ENCODE data around the gene RHBDL1. TPM values are rescaled to one million over a fixed set of nuclear protein-coding genes. Genes with fewer than 3 reads are reported as not detected.
A peak's percentile ranks its signal among the peaks of the same experiment; 100 is the strongest.

Gene RHBDL1
- 1 to 10 TPM; 1.4 to 1.9 TPM for total RNA-seq

DNA sequence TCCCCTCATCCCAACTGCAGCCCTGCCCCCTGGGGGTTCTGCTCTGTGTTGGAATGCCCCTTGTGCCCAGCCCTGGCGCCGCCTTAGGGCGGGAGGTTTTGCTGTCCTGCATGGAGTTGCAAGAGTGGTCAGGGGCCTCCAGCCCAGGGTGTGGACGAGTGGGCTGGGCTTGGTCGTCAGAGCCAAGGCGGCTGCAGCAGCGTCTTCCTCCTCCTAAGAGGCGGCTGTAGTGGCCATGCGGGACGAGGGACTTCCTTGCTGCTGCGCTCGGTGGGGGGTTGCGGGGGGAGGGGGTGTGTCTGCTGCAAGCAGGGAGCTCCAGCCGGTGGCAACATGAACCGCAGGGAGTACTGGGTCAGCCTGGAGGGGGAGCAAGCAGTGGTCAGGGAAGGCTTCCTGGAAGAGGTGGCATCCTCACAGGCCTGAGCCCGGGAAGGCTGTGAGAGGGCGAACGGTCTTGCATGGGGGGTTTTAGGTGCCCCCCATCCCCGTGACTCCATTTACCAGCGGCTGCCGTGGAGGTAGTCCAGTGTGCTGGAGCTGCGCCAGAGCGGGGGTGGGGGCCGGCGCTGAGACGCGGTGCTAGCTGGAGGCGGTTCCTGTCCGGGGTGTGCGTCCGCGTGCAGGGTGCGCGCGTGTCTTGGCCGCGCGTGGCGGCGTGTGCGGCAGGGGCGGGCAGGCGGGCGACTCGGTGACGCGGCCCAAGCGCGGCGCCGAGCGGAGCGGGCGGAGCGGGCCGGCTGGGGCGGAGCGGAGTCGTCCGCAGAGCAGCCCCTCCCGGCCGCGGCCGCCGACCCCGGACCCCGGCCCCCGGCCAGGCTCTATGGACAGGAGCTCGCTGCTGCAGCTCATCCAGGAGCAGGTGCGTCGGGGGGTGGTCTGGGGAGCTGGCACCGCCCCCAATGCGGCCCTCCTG lies at the start of gene RHBDL1:
Gene RHBDL1 (plus strand): TSS at position 704 of the 916 bp plus-strand sequence. CDS start 120 bp downstream, at position 824.
- Mint-ChIP-seq H3K36me3 (ENCODE audit: low read depth) (peaks cover 10% of the 10 kb centered on the region), H3K27ac (no peak within 1 kb of the TSS), H3K4me1 (ENCODE audit: low read depth) (peaks cover 13% of the 10 kb centered on the region), H3K4me3 (no peak within 1 kb of the TSS), H3K9me3 (ENCODE audit: insufficient read depth) (no peaks in the 10 kb centered on the region), H3K27me3 (ENCODE audit: low read depth) (peaks cover 6% of the 10 kb centered on the region)
- ChIA-PET POLR2A (interaction anchor here (1.1 to 1.4 kb wide), 2 partner anchors 8 to 15 kb away, joined by 4 to 7 read pairs; partner anchors contain the start of gene WDR24), CTCF (no interaction called here)
- DNase-seq = no peak
- ATAC-seq = no peak

DNA sequence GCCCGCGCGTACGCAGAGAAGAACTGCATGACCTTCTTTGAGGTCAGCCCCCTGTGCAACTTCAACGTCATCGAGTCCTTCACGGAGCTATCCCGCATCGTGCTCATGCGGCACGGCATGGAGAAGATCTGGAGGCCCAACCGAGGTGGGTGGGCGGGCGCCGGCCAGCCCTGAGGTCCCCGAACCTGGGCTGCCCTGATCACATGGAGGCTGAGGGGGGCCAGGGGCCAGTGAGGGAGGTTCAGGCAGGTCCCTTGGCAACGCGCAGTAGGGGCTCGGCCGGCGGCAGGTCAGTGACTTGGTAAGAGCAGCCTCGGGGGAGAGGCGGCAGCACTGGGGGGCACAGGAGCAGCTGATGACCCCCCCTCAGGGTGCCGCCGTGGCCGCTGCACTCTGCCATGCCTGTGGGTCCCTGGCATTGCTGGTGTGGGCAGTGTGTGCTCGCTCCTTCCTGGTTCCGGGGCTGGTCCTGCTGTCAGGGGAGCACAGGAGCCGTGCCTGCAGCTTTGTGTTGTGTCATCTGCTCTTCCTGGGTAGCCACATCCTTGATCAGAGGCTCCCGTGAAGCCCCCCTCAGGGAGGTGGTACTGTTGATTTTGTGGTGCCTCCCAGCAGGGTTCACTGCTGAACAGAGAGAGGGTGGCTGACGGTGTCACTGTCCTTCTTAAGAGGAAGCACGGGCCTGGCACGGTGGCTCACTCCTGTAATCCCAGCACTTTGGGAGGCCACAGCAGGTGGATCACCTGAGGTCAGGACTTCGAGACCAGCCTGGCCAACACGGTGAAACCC lies 49.3 kb upstream of the RHBDL1 start:
- CTCF ChIA-PET = no interaction called here
- Mint-ChIP-seq H3K9me3 (ENCODE audit: insufficient read depth) (no peaks in the 10 kb centered on the region), H3K27ac (no peak overlapping the region), H3K4me1 (ENCODE audit: low read depth) (no peaks in the 10 kb centered on the region), H3K27me3 (ENCODE audit: low read depth) (no peaks in the 10 kb centered on the region), H3K4me3 (no peak overlapping the region), H3K36me3 (ENCODE audit: low read depth) (no peaks in the 10 kb centered on the region)
- ATAC-seq (no peak), DNase-seq (no peak)
- POLR2A ChIA-PET = no interaction called here

DNA sequence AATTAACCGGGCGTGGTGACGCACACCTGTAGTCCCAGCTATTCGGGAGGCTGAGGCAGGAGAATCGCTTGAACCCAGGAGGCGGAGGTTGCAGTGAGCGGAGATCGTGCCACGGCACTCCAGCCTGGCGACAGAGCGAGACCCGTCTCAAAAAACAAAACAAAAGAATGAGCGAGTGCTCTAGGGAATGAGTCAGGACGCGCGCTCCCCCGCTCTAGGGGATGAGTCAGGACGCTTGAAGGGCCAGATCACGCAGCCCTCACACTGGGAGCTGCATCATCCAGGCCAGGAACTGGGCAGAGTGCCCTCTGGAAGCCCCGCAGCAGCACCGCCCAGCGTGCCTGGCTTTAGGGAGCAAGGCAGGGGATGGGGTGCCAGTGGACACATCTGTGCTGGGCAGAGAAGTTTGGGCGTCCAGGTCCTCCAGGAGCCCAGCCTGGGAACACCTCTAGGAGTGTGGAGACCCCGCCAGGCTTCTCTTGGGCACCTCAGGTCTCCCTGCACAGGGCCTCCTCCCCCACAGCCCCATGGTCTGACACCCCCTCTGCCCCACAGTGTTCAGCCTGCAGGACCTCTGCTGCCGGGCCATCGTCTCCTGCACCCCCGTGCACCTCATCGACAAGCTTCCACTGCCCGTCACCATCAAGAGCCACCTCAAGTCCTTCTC lies 48.6 kb upstream of the RHBDL1 start:
- H3K27ac Mint-ChIP-seq = no peak overlapping the region
- ChIA-PET POLR2A (no interaction called here), CTCF (no interaction called here)
- no peak for DNase-seq
- H3K4me3 Mint-ChIP-seq = no peak overlapping the region
- no peaks in the 10 kb centered on the region for H3K9me3 Mint-ChIP-seq (ENCODE audit: insufficient read depth)
- H3K36me3 Mint-ChIP-seq (ENCODE audit: low read depth) = no peaks in the 10 kb centered on the region
- ATAC-seq = peak; percentile 6
- H3K4me1 Mint-ChIP-seq (ENCODE audit: low read depth) = no peaks in the 10 kb centered on the region
- no peaks in the 10 kb centered on the region for H3K27me3 Mint-ChIP-seq (ENCODE audit: low read depth)

DNA sequence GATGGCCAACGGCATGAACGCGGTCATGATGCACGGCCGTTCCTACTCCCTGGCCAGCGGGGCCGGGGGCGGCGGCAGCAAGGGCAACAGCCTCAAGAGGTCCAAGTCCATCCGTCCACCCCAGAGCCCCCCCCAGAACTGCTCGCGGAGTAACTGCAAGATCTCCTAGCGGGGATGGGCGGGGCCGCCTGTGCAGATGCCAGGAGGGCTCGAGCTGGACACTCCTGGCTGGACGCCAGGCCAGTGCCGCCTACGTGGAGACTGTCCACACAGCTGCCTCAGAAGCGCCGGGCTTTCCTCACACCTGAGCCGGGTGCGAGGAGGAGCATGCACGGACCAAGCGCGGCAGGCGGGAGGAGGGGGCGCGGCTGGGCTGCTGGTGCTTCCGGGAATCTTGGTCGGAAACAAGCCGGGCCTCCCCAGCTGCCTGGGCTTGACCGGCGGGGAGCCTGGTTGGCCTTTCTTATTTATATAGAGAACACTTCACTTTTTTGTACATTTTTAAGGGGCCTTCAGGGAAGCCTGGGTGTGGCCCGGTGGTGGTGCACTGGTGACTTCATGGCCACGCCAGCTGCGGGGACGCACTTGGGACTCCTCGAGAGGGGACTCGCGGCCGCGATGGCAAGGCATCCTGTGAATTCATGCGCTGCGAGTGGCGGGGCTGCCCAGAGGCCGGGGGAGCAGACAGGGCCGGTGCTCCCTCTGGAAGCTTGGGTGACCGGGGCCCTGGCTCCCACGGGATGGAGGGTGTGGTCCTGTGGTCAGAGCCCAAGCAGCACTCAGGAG lies 47.8 kb upstream of the RHBDL1 start:
- DNase-seq (no peak), ATAC-seq (no peak)
- Mint-ChIP-seq H3K27me3 (ENCODE audit: low read depth) (no peaks in the 10 kb centered on the region), H3K27ac (no peak overlapping the region), H3K4me3 (no peak overlapping the region), H3K4me1 (ENCODE audit: low read depth) (no peaks in the 10 kb centered on the region), H3K9me3 (ENCODE audit: insufficient read depth) (no peaks in the 10 kb centered on the region), H3K36me3 (ENCODE audit: low read depth) (no peaks in the 10 kb centered on the region)
- ChIA-PET CTCF (no interaction called here), POLR2A (no interaction called here)

DNA sequence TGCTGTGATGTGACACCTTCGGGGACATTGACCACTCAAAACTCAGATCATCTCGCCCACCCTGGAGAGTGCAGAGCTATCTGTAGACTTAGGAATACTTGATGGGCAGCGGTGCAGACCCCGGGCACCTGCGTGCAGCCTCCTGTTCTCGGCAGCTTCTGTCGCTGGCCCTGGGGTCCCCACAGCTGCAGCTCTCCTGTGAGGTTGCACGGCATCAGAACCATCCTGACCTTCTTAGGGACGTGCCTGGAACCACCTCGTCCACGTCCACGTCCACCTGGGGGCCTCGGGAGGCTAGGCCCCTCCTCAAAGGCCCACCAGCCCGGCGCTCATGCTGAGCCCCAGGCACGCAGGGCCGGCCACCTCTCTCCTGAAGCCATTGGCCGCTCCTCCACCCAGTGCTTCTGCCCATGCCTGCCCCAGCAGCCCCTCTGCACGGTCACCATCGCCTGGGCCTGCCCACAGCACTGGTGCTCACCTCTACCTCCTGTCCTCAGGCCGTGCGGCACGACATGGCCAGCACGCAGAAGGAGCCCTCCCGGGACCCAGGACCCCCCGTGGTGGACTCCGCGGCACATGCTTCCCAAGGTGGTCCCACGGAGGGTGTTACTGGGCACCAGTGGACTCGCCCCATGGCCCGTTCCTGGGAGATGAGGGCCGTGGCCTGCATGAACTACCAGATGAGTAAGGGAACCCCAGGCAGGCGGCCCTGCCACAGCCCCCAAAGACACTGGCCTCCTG lies 47.0 kb upstream of the RHBDL1 start:
- POLR2A ChIA-PET = no interaction called here
- Mint-ChIP-seq H3K36me3 (ENCODE audit: low read depth) (no peaks in the 10 kb centered on the region), H3K27ac (no peak overlapping the region), H3K9me3 (ENCODE audit: insufficient read depth) (no peaks in the 10 kb centered on the region), H3K4me3 (no peak overlapping the region), H3K4me1 (ENCODE audit: low read depth) (no peaks in the 10 kb centered on the region), H3K27me3 (ENCODE audit: low read depth) (no peaks in the 10 kb centered on the region)
- CTCF ChIA-PET = no interaction called here
- DNase-seq = no peak
- ATAC-seq = no peak

DNA sequence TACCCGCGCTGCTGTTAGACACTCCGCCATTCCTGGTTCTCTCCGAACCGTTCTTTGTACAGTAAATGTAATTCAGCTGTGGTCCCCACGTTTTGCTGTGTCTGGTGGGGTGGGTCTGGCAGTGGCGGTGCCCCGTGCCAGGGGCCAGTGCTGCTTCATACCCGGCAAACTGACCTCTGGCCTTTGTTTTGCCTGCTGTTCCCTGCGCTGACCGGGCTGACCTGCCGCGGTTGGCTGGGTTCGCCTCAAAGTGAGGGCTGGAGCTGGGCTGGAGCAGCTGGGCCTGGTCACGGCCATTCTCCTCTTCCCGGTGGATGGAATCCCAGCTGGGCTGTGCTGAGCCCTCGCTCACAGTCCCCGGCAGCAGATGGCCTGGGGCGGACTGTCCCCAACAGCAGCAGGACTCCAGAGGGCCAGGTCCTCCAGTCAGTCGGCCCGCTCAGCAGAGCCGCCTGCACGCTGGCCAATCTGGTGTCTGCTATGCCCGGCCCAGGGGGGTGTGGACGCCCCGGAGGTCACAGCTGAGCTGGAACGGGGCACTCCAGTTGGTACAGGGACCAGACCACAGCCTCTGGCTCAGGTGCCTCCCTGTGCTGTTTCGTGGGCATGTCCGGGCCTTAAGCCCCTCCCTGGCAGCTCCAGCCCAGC lies 46.2 kb upstream of the RHBDL1 start:
- no peak overlapping the region for H3K27ac Mint-ChIP-seq
- DNase-seq (no peak), ATAC-seq (no peak)
- H3K27me3 Mint-ChIP-seq (ENCODE audit: low read depth) = no peaks in the 10 kb centered on the region
- H3K9me3 Mint-ChIP-seq (ENCODE audit: insufficient read depth) = no peaks in the 10 kb centered on the region
- no peak overlapping the region for H3K4me3 Mint-ChIP-seq
- ChIA-PET CTCF (no interaction called here), POLR2A (no interaction called here)
- no peaks in the 10 kb centered on the region for H3K36me3 Mint-ChIP-seq (ENCODE audit: low read depth)
- H3K4me1 Mint-ChIP-seq (ENCODE audit: low read depth) = no peaks in the 10 kb centered on the region

DNA sequence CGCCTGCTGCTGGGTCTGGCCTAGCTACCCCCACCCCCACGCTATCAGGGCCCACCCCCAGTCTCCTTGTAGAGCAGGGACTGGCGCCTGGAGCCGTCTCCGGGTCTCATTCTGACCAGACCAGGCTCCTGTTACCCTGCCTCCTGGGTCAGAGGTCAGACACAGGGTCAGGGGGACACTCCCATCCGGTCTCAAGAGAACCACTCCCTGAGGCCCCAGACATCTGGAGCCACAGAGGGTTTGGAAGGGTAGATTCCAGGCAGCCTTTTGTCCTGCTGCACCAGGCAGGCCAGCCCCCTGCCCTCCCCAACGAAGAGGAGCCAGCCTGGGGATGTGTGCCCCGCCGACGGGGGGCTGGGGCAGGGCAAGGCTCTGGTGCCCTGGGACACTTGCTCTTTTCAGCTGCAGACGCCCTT lies 45.6 kb upstream of the RHBDL1 start:
- ATAC-seq = no peak
- H3K4me3 Mint-ChIP-seq = no peak overlapping the region
- H3K4me1 Mint-ChIP-seq (ENCODE audit: low read depth) = peaks cover under 1% of the 10 kb centered on the region
- ChIA-PET POLR2A (no interaction called here), CTCF (no interaction called here)
- H3K9me3 Mint-ChIP-seq (ENCODE audit: insufficient read depth) = no peaks in the 10 kb centered on the region
- DNase-seq = no peak
- H3K36me3 Mint-ChIP-seq (ENCODE audit: low read depth) = no peaks in the 10 kb centered on the region
- H3K27me3 Mint-ChIP-seq (ENCODE audit: low read depth) = no peaks in the 10 kb centered on the region
- H3K27ac Mint-ChIP-seq = no peak overlapping the region

DNA sequence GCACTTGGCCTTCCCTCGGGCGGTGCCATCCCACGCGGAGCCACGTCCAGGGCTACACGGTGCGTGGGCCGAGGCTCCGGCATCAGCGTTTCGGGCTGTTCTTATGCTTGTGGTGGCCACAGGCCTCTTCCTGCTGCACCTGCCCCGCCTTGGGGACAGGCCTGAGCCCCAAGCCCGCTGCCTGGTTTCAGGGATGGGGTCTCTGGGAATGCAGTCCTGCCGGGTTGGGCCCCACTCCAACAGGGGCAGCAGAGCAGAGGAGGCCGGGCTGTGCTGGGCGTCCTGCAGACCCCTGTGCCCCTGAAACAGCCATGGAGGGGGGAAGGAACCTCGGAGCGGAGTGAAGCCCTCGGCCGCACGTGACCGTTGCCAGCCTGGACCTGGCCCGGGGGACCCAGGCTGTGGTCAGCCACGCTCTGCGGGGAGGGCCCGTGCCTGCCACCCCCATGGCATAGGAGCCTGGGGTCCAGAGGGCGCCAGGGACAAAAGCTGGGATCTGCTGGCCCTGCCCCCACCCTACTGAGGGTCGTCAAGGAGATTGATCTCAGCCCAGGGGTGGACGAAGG lies 45.1 kb upstream of the RHBDL1 start:
- Mint-ChIP-seq H3K36me3 (ENCODE audit: low read depth) (no peaks in the 10 kb centered on the region), H3K4me3 (no peak overlapping the region), H3K9me3 (ENCODE audit: insufficient read depth) (no peaks in the 10 kb centered on the region), H3K27ac (no peak overlapping the region), H3K4me1 (ENCODE audit: low read depth) (peaks cover 4% of the 10 kb centered on the region), H3K27me3 (ENCODE audit: low read depth) (no peaks in the 10 kb centered on the region)
- CTCF ChIA-PET = no interaction called here
- POLR2A ChIA-PET = no interaction called here
- ATAC-seq (no peak), DNase-seq (no peak)

DNA sequence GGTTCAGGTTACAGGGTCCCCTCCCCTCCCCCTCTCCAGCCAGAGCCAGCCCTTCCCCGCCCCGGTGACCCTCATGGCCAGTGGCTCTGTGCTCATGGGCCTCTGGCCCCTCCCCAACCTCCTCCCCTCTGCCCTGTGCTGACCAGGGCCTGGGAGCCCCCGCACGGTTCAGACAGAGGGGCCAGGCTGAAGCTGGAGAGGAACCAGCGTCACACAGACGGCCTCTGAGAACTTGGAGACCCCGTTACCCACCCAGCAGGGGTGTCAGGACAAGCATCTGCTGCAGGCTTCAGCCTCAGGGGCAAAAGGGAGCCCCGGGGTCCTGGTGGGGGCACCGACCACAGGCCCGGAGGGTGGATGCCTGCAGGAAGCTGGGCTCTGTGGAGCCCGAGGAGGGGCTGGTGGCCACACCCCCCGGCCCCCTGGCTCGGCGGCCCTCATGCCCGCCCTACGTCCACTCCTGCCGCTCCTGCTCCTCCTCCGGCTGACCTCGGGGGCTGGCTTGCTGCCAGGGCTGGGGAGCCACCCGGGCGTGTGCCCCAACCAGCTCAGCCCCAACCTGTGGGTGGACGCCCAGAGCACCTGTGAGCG lies 44.6 kb upstream of the RHBDL1 start, which contains the start of gene WFIKKN1:
Gene WFIKKN1 (plus strand): TSS at position 171 of the 591 bp plus-strand sequence. CDS start 269 bp downstream, at position 440.
- Mint-ChIP-seq H3K9me3 (ENCODE audit: insufficient read depth) (no peaks in the 10 kb centered on the region), H3K4me1 (ENCODE audit: low read depth) (peaks cover 4% of the 10 kb centered on the region), H3K27ac (no peak within 1 kb of the TSS), H3K27me3 (ENCODE audit: low read depth) (no peaks in the 10 kb centered on the region), H3K4me3 (no peak within 1 kb of the TSS), H3K36me3 (ENCODE audit: low read depth) (no peaks in the 10 kb centered on the region)
- ATAC-seq = no peak
- POLR2A ChIA-PET = interaction anchor here (1.1 kb wide), 1 partner anchor 42 kb away, joined by 3 read pairs; no protein-coding TSS in a partner anchor
- DNase-seq = no peak
- CTCF ChIA-PET = no interaction called here

DNA sequence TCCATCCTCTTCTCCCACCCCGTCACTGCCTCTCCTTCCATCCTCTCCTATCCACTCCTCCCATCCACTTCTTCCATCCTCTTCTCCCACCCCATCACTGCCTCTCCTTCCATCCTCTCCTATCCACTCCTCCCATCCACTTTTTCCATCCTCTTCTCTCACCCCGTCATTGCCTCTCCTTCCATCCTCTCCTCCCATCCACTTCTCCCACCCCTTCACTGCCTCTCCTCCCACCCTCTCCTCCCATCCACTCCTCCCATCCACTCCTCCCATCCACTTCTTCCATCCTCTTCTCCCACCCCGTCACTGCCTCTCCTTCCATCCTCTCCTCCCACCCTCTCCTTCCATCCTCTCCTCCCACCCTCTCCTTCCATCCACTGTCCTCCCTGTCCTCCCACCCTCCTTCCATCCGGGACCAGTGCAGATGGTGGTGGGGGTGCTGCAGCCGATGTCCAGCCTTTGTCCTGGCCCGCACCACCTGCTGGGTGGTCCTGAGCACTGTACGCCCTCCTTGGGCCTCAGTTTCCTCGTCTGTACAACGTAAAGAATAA lies 43.6 kb upstream of the RHBDL1 start:
- CTCF ChIA-PET = no interaction called here

More for the DNA sequence above, 43.6 kb upstream of the RHBDL1 start:
- Mint-ChIP-seq H3K4me3 (no peak overlapping the region), H3K9me3 (ENCODE audit: insufficient read depth) (no peaks in the 10 kb centered on the region), H3K27ac (no peak overlapping the region), H3K4me1 (ENCODE audit: low read depth) (peaks cover 8% of the 10 kb centered on the region), H3K36me3 (ENCODE audit: low read depth) (peaks cover 3% of the 10 kb centered on the region), H3K27me3 (ENCODE audit: low read depth) (peaks cover 2% of the 10 kb centered on the region)
- POLR2A ChIA-PET = interaction anchor here (1.1 kb wide), 1 partner anchor 43 kb away, joined by 3 read pairs; no protein-coding TSS in a partner anchor
- DNase-seq = no peak
- no peak for ATAC-seq
